ENCODE measurements around the gene TNFRSF6B.
"Not testable (repeated sequence)": the region's sequence is repeated elsewhere in the genome, so short reads cannot be mapped to it uniquely, and the experiment has no call there.

TNFRSF6B gene

GRCh38 chr20:63708301-63709148, 12.1 kb downstream of the TNFRSF6B start:
- DNase-seq (ENCODE audit: low read depth in 2 of 2) = no peak

GRCh38 chr20:63709149-63709527, 12.7 kb downstream of the TNFRSF6B start:
- no peak for DNase-seq (ENCODE audit: low read depth in 2 of 2)

GRCh38 chr20:63711085-63711645, 14.7 kb downstream of the TNFRSF6B start:
- DNase-seq (ENCODE audit: low read depth in 2 of 2) = no peak

- DNase-seq (ENCODE audit: low read depth in 2 of 2) = no peak
Measured at GRCh38 chr20:63712191-63712590, 15.7 kb downstream of the TNFRSF6B start.

- no peak for DNase-seq (ENCODE audit: low read depth in 2 of 2)
Measured at GRCh38 chr20:63714858-63715257, 18.4 kb downstream of the TNFRSF6B start.

- no peak for DNase-seq (ENCODE audit: low read depth in 2 of 2)
Measured at GRCh38 chr20:63718996-63719395, 22.5 kb downstream of the TNFRSF6B start.

- DNase-seq (ENCODE audit: low read depth in 2 of 2) = not testable (repeated sequence)
Measured at GRCh38 chr20:63722967-63723622, 26.6 kb downstream of the TNFRSF6B start.

GRCh38 chr20:63730189-63730733, 33.8 kb downstream of the TNFRSF6B start:
- not testable (repeated sequence) for DNase-seq (ENCODE audit: low read depth in 2 of 2)

GRCh38 chr20:63731410-63731809, 35.0 kb downstream of the TNFRSF6B start:
- DNase-seq (ENCODE audit: low read depth in 2 of 2) = no peak

GRCh38 chr20:63732118-63733095, 36.0 kb downstream of the TNFRSF6B start:
- DNase-seq (ENCODE audit: low read depth in 2 of 2) = no peak

- no peak for DNase-seq (ENCODE audit: low read depth in 2 of 2)
Measured at GRCh38 chr20:63733117-63733516, 36.7 kb downstream of the TNFRSF6B start.

- DNase-seq (ENCODE audit: low read depth in 2 of 2) = no peak
Measured at GRCh38 chr20:63733579-63734081, 37.2 kb downstream of the TNFRSF6B start.

GRCh38 chr20:63734111-63734945, 37.9 kb downstream of the TNFRSF6B start:
- no peak for DNase-seq (ENCODE audit: low read depth in 2 of 2)

- DNase-seq (ENCODE audit: low read depth in 2 of 2) = no peak
Measured at GRCh38 chr20:63734946-63735858, 38.8 kb downstream of the TNFRSF6B start.

GRCh38 chr20:63735859-63736718, 39.6 kb downstream of the TNFRSF6B start, which contains the start of gene LIME1:
LIME1 (plus strand) TSS chr20:63736664; CDS start chr20:63737550, 886 bp downstream.
- no peak for DNase-seq (ENCODE audit: low read depth in 2 of 2)

- DNase-seq (ENCODE audit: low read depth in 2 of 2) = no peak
Measured at GRCh38 chr20:63736893-63737694, 40.6 kb downstream of the TNFRSF6B start.

GRCh38 chr20:63737695-63737944, 41.2 kb downstream of the TNFRSF6B start:
- no peak for DNase-seq (ENCODE audit: low read depth in 2 of 2)

Data from stimulated activated CD4-positive, alpha-beta T cell treated with anti-CD3 and anti-CD28 coated beads, Interleukin-15, amount 100 ng/mL, for 48 hours (primary cell).